SU-DHL-6 (cell line): ENCODE data around the gene ZNF536.

Source experiments
- CTCF ChIP-seq: fragments of 200-600 bp; sonication (generic); IDR thresholded peaks from one replicate; pipeline ENCODE4 v1.5.1; 2017; ENCODE audit warnings: antibody characterized with exemption, mild to moderate bottlenecking, low read length, moderate library complexity; ENCODE audit not compliant: insufficient read depth, poor library complexity, severe bottlenecking
- EZH2phosphoT487 ChIP-seq: fragments of 200-600 bp; sonication (generic), shearing (Covaris generic); conservative IDR thresholded peaks from 2 replicates; pipeline ENCODE4 v1.6.1; 2018; ENCODE audit warnings: mild to moderate bottlenecking, antibody characterized with exemption, low read length, moderate library complexity, mixed read lengths

- TF ChIP-seq CTCF (no peak), EZH2phosphoT487 (no peak)
Measured at GRCh38 chr19:30379841-30380610, 7.8 kb downstream of the ZNF536 start.
